Activated CD8-positive, alpha-beta memory T cell treated with anti-CD3 and anti-CD28 coated beads, Interleukin-2, amount 10 ng/mL, durations not matched to agents 7 days and 5 days (primary cell): ENCODE data around the gene KRT71. TPM values are rescaled to one million over a fixed set of nuclear protein-coding genes. Genes with fewer than 3 reads are reported as not detected.
A peak's percentile ranks its signal among the peaks of the same experiment; 100 is the strongest.

Source experiments
- ATAC-seq: fragments of 150-1000 bp; cut with Tn5 transposase; one replicate; pipeline ENCODE4 v1.10.0; 2021; ENCODE audit warnings: moderate library complexity
- CTCF ChIA-PET: fragments of 350-600 bp; sonication (Branson Sonifier 250); formaldehyde crosslinking; loops from one replicate; lab custom pipeline; 2021; ENCODE audit warnings: antibody characterized with exemption; lab: Charles Lee
- DNase-seq: peaks from one replicate; pipeline ENCODE4 v3.0.0-alpha.2; 2020
- H3K27ac Mint-ChIP-seq: one replicate; pipeline ENCODE4 v1.8.0; 2021; ENCODE audit warnings: mild to moderate bottlenecking, mixed read lengths
- H3K27me3 Mint-ChIP-seq: one replicate; pipeline ENCODE4 v1.8.0; 2021; ENCODE audit warnings: mixed read lengths
- H3K36me3 Mint-ChIP-seq: one replicate; pipeline ENCODE4 v1.8.0; 2021; ENCODE audit warnings: mild to moderate bottlenecking, mixed read lengths
- H3K4me1 Mint-ChIP-seq: one replicate; pipeline ENCODE4 v1.8.0; 2021; ENCODE audit warnings: mixed read lengths
- H3K4me3 Mint-ChIP-seq: one replicate; pipeline ENCODE4 v1.8.0; 2021; ENCODE audit warnings: mild to moderate bottlenecking, moderate library complexity, mixed read lengths
- H3K9me3 Mint-ChIP-seq: one replicate; pipeline ENCODE4 v1.8.0; 2022; ENCODE audit warnings: low read depth, mixed read lengths
- total RNA-seq, 2 experiments: library from RNA; stranded (reverse); gene quantifications; one replicate each; pipeline ENCODE4 v1.2.3, GENCODE V29; 2021

The KRT71 gene
- total RNA-seq, 2 experiments from 2014 or later, result not detected

GRCh38 chr12:52568111-52568510, 15.2 kb upstream of the KRT71 start:
- ATAC-seq (no peak), DNase-seq (no peak)
- Mint-ChIP-seq H3K4me1 (no peaks in the 10 kb centered on the region), H3K36me3 (no peaks in the 10 kb centered on the region), H3K27ac (no peak overlapping the region), H3K4me3 (no peak overlapping the region), H3K9me3 (no peaks in the 10 kb centered on the region), H3K27me3 (peaks cover 28% of the 10 kb centered on the region)
- CTCF ChIA-PET, result no interaction called here

GRCh38 chr12:52566847-52567291, 13.9 kb upstream of the KRT71 start:
- ATAC-seq (no peak), DNase-seq (peak; percentile 49)
- no peaks in the 10 kb centered on the region for H3K36me3 Mint-ChIP-seq
- H3K9me3 Mint-ChIP-seq, result no peaks in the 10 kb centered on the region
- CTCF ChIA-PET, result interaction anchor here (1.2 kb wide), 1 partner anchor 171 kb away, joined by 4 read pairs; no protein-coding TSS in a partner anchor
- H3K27ac Mint-ChIP-seq, result no peak overlapping the region
- peaks cover 28% of the 10 kb centered on the region for H3K27me3 Mint-ChIP-seq
- no peak overlapping the region for H3K4me3 Mint-ChIP-seq
- no peaks in the 10 kb centered on the region for H3K4me1 Mint-ChIP-seq

- Mint-ChIP-seq H3K4me1 (no peaks in the 10 kb centered on the region), H3K4me3 (no peak overlapping the region), H3K27ac (no peak overlapping the region), H3K36me3 (no peaks in the 10 kb centered on the region), H3K9me3 (no peaks in the 10 kb centered on the region), H3K27me3 (peaks cover 37% of the 10 kb centered on the region)
- DNase-seq, result no peak
- no peak for ATAC-seq
- CTCF ChIA-PET, result interaction anchor here (1.0 to 1.4 kb wide), 2 partner anchors 10 to 315 kb away, joined by 3 to 4 read pairs; no protein-coding TSS in a partner anchor
Measured at GRCh38 chr12:52564582-52564981, 11.6 kb upstream of the KRT71 start.

- Mint-ChIP-seq H3K36me3 (no peaks in the 10 kb centered on the region), H3K4me1 (no peaks in the 10 kb centered on the region), H3K27ac (no peak overlapping the region), H3K4me3 (no peak overlapping the region), H3K27me3 (peaks cover 45% of the 10 kb centered on the region), H3K9me3 (no peaks in the 10 kb centered on the region)
- CTCF ChIA-PET, result interaction anchor here (1.2 to 1.4 kb wide), 2 partner anchors 24 to 318 kb away, joined by 4 read pairs; no protein-coding TSS in a partner anchor
- ATAC-seq (no peak), DNase-seq (no peak)
Measured at GRCh38 chr12:52561880-52562449, 9.0 kb upstream of the KRT71 start.

- H3K4me3 Mint-ChIP-seq, result no peak overlapping the region
- ATAC-seq (no peak), DNase-seq (no peak)
- H3K4me1 Mint-ChIP-seq, result peaks cover 2% of the 10 kb centered on the region
- no peaks in the 10 kb centered on the region for H3K36me3 Mint-ChIP-seq
- CTCF ChIA-PET, result interaction anchor here (1.4 kb wide), 1 partner anchor 420 kb away, joined by 3 read pairs; no protein-coding TSS in a partner anchor
- H3K27ac Mint-ChIP-seq, result no peak overlapping the region
- H3K9me3 Mint-ChIP-seq, result no peaks in the 10 kb centered on the region
- peaks cover 47% of the 10 kb centered on the region for H3K27me3 Mint-ChIP-seq
Measured at GRCh38 chr12:52559979-52560378, 7.0 kb upstream of the KRT71 start.

GRCh38 chr12:52558781-52559445, 6.0 kb upstream of the KRT71 start:
- H3K36me3 Mint-ChIP-seq, result no peaks in the 10 kb centered on the region
- no peak for DNase-seq
- no peak overlapping the region for H3K27ac Mint-ChIP-seq
- ATAC-seq, result no peak
- no peaks in the 10 kb centered on the region for H3K9me3 Mint-ChIP-seq
- H3K4me1 Mint-ChIP-seq, result peaks cover 2% of the 10 kb centered on the region
- CTCF ChIA-PET, result interaction anchor here (1.4 kb wide), 1 partner anchor 422 kb away, joined by 3 read pairs; no protein-coding TSS in a partner anchor
- H3K4me3 Mint-ChIP-seq, result no peak overlapping the region
- peaks cover 49% of the 10 kb centered on the region for H3K27me3 Mint-ChIP-seq

- CTCF ChIA-PET, result no interaction called here
Measured at GRCh38 chr12:52557476-52557875, 4.5 kb upstream of the KRT71 start.

DNA sequence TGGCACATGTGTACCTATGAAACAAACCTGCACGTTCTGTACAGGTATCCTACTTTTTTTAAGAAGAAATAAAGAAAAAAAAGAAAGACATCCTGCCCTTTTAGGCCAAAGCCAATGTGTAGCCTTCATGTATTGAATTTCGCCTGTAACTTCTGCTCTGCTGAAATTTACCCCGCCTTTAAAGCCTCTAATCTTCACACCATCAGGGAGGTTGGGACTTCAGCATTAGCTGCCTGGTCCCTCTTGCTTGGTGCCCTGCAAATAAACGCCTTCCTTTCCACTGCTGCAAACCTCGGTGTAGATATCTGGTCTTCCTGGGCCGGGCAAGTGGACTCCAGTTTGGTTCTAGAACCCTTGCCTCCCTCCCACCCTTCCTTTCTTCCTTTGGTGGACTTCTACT, 2.6 kb upstream of the KRT71 start:
- no peaks in the 10 kb centered on the region for H3K9me3 Mint-ChIP-seq
- CTCF ChIA-PET, result interaction anchor here (1.0 kb wide), 1 partner anchor 324 kb away, joined by 3 read pairs; no protein-coding TSS in a partner anchor
- no peaks in the 10 kb centered on the region for H3K36me3 Mint-ChIP-seq
- ATAC-seq, result no peak
- H3K27me3 Mint-ChIP-seq, result peaks cover 45% of the 10 kb centered on the region
- H3K27ac Mint-ChIP-seq, result no peak overlapping the region
- H3K4me1 Mint-ChIP-seq, result peaks cover 2% of the 10 kb centered on the region
- no peak for DNase-seq
- H3K4me3 Mint-ChIP-seq, result no peak overlapping the region

More at GRCh38 chr12:52557476-52557875, 4.5 kb upstream of the KRT71 start:
- ATAC-seq (no peak), DNase-seq (no peak)
- H3K27ac Mint-ChIP-seq, result no peak overlapping the region
- H3K36me3 Mint-ChIP-seq, result no peaks in the 10 kb centered on the region
- peaks cover 2% of the 10 kb centered on the region for H3K4me1 Mint-ChIP-seq
- H3K27me3 Mint-ChIP-seq, result peaks cover 44% of the 10 kb centered on the region
- H3K9me3 Mint-ChIP-seq, result no peaks in the 10 kb centered on the region
- no peak overlapping the region for H3K4me3 Mint-ChIP-seq

- CTCF ChIA-PET, result no interaction called here
- ATAC-seq (no peak), DNase-seq (no peak)
- peaks cover 32% of the 10 kb centered on the region for H3K27me3 Mint-ChIP-seq
- H3K27ac Mint-ChIP-seq, result no peak overlapping the region
- H3K4me3 Mint-ChIP-seq, result no peak overlapping the region
- no peaks in the 10 kb centered on the region for H3K9me3 Mint-ChIP-seq
- no peaks in the 10 kb centered on the region for H3K36me3 Mint-ChIP-seq
- H3K4me1 Mint-ChIP-seq, result peaks cover 2% of the 10 kb centered on the region
Measured at GRCh38 chr12:52552055-52552454, 890 bp downstream of the KRT71 start.

DNA sequence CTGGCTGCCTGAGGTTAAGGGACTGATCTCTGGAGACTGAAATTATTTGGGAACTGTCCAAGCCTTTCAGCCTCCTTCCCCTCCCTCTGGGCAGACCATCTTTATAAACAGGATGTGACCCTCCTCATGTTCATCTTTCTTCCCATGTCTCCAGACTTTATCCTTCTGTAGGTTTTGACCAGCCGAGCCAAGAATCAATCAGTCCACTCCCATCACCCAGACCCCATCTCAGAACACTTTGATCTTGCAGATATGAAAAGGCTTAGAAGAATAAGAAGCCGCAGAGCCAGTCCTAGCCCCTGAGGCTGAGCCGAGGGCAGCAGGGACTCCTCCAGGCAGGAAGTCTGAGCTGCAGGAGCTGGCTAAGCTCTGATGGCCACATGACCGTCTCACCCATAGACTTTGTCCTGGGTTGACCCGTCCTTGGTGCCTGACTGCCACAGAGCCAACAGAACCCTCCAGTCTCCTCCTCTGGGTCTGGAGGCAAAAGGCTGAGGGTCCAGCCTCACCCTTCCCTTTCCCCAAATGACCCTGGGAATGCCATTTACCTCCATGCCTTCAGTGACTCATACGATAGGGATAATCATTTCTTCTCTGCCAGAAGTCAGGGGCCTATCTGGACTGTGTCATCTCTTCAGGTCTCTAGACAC, 1.6 kb downstream of the KRT71 start:
- Mint-ChIP-seq H3K27me3 (peaks cover 30% of the 10 kb centered on the region), H3K36me3 (no peaks in the 10 kb centered on the region), H3K27ac (no peak overlapping the region), H3K4me3 (no peak overlapping the region), H3K4me1 (peaks cover 2% of the 10 kb centered on the region), H3K9me3 (no peaks in the 10 kb centered on the region)
- CTCF ChIA-PET, result no interaction called here
- ATAC-seq (no peak), DNase-seq (no peak)

DNA sequence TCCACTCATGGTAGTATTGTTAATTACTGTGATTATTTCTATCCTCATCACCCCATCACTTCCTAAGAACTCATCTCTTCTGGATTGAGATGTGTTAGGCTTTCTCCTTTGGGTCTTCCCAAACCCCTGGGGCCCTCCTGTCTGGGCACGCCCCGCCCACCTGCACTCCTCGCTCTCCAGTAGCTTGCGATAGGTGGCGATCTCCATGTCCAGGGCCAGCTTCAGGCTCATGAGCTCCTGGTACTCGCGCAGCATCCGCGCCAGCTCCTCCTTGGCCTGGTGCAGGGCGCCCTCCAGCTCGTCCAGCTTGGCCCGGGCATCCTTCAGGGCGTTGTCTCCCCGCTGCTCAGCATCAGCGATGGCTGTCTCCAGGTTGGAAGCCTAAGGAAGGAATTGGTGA, 6.8 kb downstream of the KRT71 start:
- DNase-seq (no peak), ATAC-seq (no peak)
- peaks cover 9% of the 10 kb centered on the region for H3K27me3 Mint-ChIP-seq
- H3K9me3 Mint-ChIP-seq, result no peaks in the 10 kb centered on the region
- H3K4me1 Mint-ChIP-seq, result peaks cover 6% of the 10 kb centered on the region
- CTCF ChIA-PET, result no interaction called here
- H3K4me3 Mint-ChIP-seq, result no peak overlapping the region
- no peaks in the 10 kb centered on the region for H3K36me3 Mint-ChIP-seq
- H3K27ac Mint-ChIP-seq, result no peak overlapping the region

GRCh38 chr12:52543985-52544883, 8.7 kb downstream of the KRT71 start:
- H3K4me1 Mint-ChIP-seq, result peaks cover 6% of the 10 kb centered on the region
- CTCF ChIA-PET, result interaction anchor here (1.4 kb wide), 1 partner anchor 334 kb away, joined by 3 read pairs; no protein-coding TSS in a partner anchor
- H3K27me3 Mint-ChIP-seq, result no peaks in the 10 kb centered on the region
- H3K36me3 Mint-ChIP-seq, result no peaks in the 10 kb centered on the region
- DNase-seq, result no peak
- H3K4me3 Mint-ChIP-seq, result no peak overlapping the region
- no peak overlapping the region for H3K27ac Mint-ChIP-seq
- no peak for ATAC-seq
- no peaks in the 10 kb centered on the region for H3K9me3 Mint-ChIP-seq
